Activated CD4-positive, alpha-beta T cell treated with anti-CD3 and anti-CD28 coated beads, Interleukin-2, amount 50 U/mL, for 48 hours (primary cell): Measurements from ENCODE around the gene VAMP1.
"Not testable (repeated sequence)": the region's sequence is repeated elsewhere in the genome, so short reads cannot be mapped to it uniquely, and the experiment has no call there.

Experiments
- DNase-seq, 2 experiments: peaks; one replicate each; pipeline ENCODE4 v3.0.0-alpha.2; 2020

Gene VAMP1

DNA sequence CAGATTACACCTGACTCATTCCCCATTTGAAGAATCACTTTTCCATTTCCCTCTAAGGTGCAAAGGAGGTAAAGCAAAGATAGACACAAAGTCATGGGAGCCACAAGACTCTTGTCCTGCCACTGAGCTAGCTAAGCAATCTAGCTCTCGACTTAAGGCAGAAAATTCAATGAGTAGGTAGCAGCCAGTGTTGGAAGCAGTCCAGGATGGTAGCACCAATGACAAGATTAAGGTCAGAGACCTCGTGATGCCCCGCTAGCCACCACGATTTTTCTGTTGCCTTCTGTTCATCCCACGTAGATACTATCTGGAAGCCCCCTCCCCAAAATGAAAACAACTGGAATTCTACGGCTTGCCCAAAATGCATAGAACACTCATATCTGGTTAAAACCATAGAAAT is 1.4 kb downstream of the VAMP1 start:
- no peak for DNase-seq

- DNase-seq: no peak
Measured at GRCh38 chr12:6468283-6468575, 2.2 kb downstream of the VAMP1 start.

DNA sequence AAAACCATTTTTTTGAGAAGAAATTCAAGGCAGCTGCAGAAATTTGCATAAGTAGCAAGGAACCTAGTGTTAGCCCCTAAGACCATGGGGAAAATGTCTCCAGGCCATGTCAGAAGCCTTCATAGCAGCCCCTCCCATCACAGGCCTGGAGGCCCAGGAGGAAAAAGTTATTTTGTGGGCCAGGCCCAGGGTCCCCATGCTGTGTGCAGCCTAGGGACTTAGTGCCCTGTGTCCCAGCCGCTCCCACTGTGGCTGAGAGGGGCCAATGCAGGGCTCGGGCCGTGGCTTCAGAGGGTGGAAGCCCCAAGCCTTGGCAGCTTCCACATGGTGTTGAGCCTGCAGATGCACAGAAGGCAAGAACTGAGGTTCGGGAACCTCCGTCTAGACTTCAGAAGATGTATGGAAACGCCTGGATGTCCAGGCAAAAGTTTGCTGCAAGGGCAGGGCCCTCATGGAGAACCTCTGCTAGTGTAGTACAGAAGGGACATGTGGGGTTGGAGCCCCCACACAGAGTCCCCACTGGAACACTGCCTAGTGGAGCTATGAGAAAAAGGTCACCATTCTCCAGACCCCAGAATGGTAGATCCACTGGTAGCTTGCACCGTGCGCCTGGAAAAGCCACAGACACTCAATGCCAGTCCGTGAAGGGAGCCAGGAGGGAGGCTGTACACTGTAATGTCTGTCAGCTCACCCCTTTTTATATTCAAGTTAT is 2.8 kb downstream of the VAMP1 start:
- not testable (repeated sequence) for DNase-seq

DNA sequence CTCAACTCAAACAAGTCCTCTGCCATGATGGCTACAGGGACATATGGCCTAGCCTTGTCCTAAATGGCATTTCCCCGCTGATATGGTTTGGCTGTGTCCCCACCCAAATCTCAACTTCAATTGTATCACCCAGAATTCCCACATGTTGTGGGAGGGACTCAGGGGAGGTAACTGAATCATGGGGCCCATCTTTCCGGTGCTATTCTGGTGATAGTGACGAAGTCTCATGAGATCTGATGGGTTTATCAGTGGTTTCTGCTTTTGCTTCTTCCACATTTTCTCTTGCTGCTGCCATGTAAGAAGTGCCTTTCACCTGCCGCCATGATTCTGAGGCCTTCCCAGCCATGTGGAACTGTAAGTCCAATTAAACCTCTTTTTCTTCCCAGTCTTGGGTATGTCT is 3.7 kb downstream of the VAMP1 start:
- DNase-seq: not testable (repeated sequence)

DNA sequence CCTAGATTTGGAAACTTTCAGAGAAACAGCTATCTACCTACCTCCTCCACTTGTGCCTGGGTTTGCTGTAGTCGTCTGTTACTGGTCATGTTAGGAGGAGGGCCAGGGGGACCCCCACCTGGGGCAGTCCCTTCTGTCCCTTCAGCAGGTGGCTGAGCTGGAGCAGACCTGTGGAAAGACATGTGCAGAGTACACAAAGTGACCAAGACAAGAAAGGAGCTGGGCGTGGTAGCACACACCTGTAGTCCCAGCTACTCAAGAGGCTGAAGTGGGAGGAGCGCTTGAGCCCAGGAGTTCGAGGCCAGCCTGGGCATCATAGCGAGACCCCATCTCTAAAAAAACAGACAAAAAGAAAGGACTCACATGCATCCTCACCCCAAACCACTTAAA is 4.3 kb downstream of the VAMP1 start:
- DNase-seq: no peak

DNA sequence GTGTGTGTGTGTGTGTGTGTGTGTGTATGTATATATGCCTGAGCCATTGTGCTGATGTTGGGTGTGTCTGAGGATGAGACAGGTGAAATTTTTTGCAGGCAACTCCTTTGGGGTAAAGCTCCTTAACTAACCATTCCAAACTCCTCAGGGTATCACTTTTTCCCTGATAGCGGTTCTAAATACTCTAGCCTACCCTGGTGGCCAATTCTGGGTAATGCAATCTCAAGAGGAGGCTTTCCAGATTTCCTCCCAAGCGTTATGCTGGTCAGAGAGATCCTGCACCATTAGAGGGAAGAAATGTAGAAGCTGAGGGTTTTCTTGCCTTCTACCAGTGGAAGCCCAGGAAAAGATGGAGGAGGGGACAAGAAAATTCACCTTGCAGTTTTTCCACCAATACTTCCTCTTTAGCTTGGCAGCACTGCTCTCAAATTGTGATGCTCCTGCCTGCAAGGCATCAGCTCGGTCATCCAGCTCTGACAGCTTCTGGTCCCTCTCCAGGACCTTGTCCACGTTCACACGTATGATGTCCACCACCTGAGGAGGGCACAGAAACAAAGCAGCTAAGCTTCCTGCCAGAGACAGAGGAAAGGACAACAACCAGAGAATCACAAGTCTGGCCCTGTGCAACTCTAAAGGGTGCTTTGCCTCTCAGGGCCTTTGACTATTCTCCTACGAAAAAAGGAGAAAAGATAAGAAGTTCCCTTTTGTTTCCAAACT is 4.9 kb downstream of the VAMP1 start:
- peak in 1 of 2 experiments; percentile 51 for DNase-seq

DNA sequence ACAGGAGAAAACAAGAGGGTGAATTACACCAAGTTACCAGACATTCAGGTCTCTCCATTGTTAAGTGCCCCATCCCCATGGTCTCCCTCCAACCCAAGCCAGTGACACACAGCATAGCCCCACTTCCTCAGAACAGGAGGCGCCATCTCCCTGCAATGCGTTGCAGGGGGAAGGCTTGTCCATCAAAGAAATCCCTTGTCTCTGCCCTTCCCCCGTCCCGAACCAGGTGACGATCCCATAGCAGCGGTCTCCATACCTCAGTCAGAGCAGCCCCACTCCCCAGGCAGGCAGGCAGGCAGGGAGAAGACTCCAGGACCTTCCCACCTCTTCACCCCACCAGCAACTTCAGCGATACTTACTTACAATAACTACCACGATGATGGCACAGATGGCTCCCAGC is 5.9 kb downstream of the VAMP1 start:
- no peak for DNase-seq

GRCh38 chr12:6463858-6464257 is 6.6 kb downstream of the VAMP1 start:
- no peak for DNase-seq

- DNase-seq: no peak
Measured at GRCh38 chr12:6463216-6463615, 7.3 kb downstream of the VAMP1 start.

GRCh38 chr12:6462234-6462995 is 8.1 kb downstream of the VAMP1 start:
- peak in 1 of 2 experiments; percentile 56 for DNase-seq

DNA sequence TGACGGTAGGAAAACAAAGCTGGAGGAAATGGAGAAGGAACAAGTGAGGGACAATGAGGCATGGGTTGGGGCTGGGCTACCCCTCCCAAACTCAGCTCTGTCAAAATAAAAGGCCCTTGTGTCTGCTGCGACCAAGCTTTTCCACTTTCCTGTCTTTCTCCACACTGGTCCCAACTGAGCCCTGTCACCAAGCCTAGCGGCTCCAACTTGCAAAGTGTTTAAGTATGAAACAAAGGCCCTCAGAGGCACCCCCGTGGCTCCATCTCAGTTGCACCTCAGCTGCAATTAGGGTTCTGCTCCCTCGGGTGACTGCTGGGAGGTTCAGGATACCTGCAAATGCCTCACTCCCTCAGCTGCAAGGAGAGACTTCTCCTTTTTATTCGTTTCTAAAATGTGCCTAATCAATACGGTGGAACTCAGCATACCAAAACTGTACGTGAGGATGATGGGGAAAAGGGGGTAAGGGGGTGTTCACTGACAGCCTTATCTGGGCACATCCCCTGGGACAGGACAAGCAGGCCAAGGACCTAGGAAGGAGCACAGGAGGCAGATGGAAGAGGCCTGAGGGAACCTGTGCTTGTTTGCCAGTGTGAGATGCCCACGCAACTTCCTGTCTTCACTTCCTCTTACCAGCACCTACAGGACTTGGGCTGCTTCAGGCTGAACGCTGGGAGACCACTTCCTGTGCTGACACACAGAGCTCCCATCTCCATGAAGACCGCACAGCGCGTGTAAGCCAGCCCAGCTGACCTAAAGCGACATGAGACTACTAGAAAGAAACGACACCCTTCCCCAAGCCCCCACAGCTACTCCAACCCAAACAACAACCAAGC is 8.9 kb downstream of the VAMP1 start:
- peak; percentile 80 to 87 for DNase-seq

DNA sequence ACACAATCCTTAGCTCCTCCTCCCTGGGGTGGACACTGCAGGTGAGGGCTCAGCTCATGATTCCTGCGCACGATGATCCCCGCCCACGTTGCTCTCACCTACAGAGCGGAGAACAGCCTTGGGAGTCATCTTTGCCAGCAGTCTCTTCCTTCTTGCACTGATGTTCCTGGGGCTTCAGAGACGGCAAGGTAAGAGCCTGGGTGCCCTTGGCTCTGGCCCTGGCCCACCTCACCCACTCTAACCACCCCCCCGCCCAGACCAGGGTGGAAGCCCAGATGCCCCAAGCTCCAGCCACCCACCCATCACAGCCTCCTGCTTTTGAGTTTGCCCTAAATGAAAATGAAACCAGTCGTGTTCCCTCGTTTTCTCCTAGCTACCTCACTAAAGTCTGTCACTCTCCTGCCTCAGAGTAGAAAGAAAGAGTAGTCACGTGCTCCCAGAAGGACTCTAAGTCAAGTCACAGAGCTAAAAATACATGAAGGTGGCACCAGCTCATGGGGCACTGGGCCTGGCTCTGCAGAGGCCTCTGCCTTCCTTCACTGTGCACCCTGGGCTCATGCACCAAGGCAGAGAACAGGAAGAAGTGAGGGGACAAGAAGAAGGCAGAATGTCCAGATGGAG is 9.6 kb downstream of the VAMP1 start:
- peak in 1 of 2 experiments; percentile 66 for DNase-seq

GRCh38 chr12:6459004-6459337 is 11.5 kb downstream of the VAMP1 start:
- DNase-seq: no peak

GRCh38 chr12:6458281-6459003 is 12.0 kb downstream of the VAMP1 start:
- no peak for DNase-seq

DNA sequence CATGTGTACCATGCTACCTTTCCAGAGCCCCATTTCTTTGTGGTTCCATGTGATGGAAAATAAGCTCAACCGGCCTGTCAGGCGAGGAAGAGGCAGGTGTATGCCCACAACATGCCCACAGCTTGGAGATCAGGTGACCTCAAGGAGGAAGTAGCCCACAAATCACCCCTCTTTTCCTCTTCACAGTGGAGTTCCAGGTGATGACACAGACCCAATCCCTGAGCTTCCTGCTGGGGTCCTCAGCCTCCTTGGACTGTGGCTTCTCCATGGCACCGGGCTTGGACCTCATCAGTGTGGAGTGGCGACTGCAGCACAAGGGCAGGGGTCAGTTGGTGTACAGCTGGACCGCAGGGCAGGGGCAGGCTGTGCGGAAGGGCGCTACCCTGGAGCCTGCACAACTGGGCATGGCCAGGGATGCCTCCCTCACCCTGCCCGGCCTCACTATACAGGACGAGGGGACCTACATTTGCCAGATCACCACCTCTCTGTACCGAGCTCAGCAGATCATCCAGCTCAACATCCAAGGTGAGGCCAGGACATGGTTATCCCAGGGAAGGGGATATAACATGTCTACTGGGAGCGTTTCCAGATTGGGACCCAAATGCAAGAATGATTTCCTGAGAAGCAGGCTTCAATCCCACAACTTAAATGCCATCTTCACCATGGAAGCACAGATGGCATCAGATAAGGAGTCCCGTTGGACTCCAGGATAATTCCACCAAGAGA is 13.1 kb downstream of the VAMP1 start:
- DNase-seq: no peak

DNA sequence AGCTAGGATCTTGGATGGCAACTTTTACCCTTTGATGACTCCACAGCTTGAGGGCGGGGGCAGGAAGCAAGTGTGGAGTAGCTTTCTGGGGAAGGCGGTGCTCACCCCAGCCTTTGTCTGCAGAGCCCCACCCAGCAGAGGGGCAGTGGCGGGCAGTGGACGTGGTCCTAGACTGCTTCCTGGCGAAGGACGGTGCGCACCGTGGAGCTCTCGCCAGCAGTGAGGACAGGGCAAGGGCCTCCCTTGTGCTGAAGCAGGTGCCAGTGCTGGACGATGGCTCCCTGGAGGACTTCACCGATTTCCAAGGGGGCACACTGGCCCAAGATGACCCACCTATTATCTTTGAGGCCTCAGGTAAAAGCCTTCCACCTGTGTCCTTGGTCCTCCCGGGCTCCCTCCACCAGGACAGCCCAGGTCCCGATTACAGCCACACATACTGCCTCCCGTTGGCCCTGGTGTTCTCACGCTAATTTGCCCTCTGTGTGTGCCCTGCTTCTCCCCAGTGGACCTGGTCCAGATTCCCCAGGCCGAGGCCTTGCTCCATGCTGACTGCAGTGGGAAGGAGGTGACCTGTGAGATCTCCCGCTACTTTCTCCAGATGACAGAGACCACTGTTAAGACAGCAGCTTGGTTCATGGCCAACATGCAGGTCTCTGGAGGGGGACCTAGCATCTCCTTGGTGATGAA is 17.4 kb downstream of the VAMP1 start:
- DNase-seq: peak in 1 of 2 experiments; percentile 66

DNA sequence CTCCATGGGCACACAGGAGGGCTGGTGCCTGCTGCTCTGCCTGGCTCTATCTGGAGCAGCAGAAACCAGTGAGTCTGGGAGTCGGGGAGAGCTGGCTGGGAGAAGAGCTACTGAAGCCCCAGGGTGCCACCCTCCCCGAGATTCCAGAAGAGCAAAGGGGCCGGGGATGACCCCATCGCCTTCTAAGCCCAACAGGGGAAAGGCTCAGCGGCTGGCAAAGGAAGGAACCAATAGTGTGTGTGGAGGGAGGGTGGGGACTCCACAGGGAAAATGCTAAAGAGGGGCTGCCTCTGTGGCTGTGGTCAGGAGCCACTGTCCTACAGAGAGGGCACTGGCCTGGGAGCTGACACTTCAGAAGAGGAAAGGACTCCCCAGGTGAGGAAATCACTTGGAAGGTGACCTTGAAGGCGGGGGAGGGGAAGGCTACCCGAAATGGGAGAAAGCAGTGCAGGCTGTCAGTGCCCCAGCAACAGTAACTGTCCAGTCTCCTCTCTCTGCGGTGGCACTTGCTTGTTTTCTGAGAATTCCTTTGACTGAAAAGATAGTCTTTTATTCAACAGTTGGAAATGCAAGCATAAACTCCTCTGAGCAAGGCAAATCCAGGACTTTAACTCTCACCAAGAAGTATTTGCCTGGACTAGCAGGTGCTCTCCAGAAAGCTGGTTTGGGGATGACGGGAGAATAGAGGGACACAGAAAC is 18.1 kb downstream of the VAMP1 start:
- peak in 1 of 2 experiments; percentile 42 for DNase-seq

DNA sequence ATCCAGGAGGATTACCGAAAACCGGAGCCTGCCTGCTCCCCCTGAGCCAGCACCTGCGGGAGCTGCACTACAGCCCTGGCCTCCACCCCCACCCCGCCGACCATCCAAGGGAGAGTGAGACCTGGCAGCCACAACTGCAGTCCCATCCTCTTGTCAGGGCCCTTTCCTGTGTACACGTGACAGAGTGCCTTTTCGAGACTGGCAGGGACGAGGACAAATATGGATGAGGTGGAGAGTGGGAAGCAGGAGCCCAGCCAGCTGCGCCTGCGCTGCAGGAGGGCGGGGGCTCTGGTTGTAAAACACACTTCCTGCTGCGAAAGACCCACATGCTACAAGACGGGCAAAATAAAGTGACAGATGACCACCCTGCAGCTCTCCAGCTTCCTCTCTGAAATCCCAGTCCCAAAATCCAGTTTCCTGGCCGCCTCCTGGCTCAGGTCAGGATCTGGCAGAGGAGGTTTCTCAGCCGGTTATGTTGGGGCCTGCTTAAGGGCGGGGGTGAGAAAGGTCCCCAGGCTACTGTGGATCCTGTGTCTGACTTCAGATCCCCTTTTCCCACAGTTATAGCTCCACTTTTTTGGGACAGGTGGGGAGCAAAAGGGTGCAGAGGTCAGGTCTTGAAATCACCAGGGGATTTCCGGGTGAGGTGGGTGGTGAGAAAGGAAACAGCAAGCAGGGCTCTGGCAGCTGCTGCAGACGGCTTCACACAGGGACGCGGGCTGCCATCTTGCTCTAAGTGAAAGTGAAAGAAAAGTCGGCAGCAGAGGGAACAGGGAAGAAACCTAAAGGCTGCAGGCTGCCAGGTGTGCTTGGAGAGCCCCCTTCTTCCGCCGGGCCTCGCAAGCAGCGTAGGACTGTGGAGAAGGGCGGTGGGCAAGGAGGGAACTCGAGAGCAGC is 18.9 kb downstream of the VAMP1 start, which contains the start of gene TAPBPL:
Gene TAPBPL (plus strand): TSS at position 695 of the 897 bp plus-strand sequence. CDS start 207 bp downstream, outside the sequence.
- peak; percentile 76 to 82 for DNase-seq

- peak in 1 of 2 experiments; percentile 63 for DNase-seq
Measured at GRCh38 chr12:6450869-6451347, 19.6 kb downstream of the VAMP1 start.
